GM12801 (cell line): ENCODE data around the gene HGF.

Experiments
- TF ChIP-seq, protein P1 (sequence below): IDR thresholded peaks from one replicate; pipeline ENCODE4 v1.5.1; 2011; ENCODE audit warnings: control low read depth; ENCODE audit not compliant: insufficient read length; ENCODE audit errors: extremely low read depth

Gene HGF

DNA sequence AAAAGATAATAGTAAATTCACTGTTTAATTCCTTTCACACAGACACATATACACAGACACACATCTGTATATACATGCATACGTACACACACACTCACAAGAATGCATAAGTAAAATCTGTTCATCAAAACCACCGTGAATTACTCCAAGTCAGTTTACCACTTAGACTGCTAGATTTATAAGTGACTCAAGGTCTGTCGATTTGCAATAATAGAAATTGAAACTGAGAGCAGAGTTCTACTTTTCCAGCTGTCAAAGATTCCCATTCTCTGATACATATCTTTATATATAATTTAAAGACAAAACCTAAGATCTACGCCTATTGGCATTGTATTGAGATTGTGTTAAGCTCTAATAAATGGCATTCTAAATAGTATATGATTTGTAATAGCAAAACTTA, 9.9 kb upstream of the HGF start:
- TF ChIP-seq, protein P1, sequence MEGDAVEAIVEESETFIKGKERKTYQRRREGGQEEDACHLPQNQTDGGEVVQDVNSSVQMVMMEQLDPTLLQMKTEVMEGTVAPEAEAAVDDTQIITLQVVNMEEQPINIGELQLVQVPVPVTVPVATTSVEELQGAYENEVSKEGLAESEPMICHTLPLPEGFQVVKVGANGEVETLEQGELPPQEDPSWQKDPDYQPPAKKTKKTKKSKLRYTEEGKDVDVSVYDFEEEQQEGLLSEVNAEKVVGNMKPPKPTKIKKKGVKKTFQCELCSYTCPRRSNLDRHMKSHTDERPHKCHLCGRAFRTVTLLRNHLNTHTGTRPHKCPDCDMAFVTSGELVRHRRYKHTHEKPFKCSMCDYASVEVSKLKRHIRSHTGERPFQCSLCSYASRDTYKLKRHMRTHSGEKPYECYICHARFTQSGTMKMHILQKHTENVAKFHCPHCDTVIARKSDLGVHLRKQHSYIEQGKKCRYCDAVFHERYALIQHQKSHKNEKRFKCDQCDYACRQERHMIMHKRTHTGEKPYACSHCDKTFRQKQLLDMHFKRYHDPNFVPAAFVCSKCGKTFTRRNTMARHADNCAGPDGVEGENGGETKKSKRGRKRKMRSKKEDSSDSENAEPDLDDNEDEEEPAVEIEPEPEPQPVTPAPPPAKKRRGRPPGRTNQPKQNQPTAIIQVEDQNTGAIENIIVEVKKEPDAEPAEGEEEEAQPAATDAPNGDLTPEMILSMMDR, result no peak

DNA sequence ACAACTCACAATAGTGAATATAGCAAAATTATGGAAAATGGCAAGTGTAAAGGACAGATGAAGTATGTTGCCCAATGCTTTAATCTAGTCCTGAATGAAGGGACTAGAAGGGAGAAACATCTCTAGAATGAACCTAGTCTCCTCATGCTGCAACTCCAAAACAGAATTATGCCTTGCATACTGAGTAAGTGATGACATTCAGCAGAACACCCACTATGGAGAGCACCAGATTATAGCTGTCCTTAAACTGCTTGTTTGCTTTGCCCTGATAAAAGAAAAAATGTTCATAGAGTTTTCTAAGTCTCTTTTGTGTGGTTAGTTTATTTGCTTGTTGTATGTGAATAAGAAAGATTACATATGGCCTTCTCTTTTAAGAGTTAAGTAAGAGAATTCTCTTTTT, 7.8 kb upstream of the HGF start:
- TF ChIP-seq, protein P1, result no peak

DNA sequence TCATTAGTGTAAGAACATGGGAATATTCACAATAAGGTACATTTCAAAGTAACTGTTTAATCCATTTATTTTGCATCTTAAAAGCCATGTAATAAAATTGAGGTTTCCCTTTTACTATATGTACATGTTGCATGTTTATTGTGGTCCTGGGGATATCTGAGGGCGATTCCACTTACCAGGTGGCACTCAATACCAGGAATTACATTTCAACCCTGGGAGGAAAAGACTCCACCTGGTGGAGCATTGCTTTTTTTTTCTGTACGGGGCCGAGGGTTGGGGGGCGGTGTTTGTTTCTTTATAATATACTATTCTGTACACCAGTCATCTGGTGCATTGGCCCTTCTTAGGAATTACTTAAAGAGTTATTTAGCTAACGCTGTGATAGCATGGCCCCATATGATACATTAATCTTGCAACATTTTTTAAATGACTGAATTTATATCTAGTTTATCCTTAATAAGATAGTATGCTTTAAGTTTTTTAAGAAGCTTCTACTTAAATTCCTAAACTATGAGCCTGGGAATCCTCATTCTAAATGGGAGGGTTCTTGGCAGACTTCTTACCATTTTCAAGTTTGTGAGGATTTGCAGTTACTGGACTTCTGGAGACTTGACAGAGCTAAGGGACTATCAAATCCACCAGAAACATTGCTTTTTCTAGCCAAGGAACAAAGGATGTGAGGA, 7.2 kb upstream of the HGF start:
- TF ChIP-seq, protein P1, result no peak

DNA sequence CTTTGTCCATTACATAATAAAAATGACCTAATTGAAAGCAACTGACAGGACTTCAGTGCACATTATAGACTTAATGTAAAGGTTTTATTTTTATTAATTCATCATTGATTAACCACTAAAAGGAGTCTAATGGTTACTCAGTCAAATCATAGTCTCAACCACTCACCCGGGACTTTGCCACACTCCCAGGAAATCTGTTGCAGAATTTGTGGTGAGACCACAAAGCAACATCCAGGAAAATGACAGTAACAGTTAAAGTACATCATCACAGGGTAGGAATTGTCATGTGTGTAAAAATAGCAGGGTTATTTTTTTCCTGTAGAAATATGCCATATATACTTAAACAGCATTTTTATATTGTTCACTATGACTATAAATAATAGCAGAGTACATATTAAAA, 6.3 kb upstream of the HGF start:
- TF ChIP-seq, protein P1, result no peak

DNA sequence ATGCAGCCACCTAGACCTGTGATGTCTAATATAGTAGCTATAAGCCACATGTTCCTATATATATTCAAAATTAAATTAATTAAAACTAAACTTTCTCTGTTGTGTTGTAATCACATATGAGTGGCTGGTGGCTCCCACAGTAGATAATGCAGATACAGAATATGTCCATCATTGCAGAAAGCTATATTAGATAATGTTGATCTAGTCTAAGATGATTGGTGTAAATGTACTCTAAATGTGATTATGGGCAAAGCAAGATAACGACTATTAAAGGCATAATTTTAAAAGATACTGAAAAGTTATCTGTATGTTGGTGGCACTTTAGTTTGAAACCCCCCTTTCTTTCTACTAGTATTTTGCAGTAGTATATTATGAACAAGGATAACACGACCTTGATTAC, 5.7 kb upstream of the HGF start:
- TF ChIP-seq, protein P1, result no peak

DNA sequence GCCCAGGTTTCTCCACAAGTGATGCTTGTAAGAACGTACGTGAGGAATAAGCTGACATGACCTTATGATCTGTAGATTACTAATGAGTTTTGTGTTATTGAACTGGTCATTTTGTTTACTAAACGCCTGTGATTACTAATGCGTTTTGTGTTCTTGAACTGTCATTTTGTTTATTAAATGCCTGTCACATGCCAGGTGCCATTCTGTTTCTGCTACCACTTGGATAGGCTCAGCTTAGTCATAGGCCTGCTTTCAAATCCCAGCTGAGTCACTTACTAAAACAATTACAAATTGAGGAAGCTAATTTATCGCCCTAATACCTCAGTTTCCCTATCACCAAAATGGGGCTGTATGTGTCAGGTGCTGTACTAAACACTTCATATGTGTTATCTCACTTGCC, 4.7 kb upstream of the HGF start:
- TF ChIP-seq, protein P1, result no peak

DNA sequence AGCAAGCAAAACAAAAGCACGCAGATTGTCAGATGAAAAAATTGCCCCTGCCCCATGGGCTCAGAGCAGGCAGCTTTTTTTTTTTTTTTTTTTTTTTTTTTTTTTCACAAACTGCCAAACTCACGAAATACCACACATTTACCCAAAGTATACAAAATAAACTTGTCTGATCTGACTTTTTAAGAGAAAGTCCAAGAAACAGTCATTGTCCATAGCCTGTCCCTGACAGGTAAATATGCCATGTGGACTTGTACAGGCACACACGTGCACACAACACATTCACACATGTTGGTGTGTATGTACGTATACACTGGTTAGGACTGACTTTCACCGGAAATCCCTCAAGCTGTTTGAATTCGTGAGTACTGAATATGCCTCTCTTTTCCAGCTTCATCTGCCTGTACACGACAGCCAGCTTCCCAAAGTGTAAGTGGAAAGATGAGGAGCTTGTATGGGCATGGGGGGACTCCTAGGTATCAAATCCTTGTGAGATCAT, 929 bp upstream of the HGF start:
- TF ChIP-seq, protein P1, result no peak
